Tibial nerve (tissue), 4 donors: ENCODE data around the gene KRTAP5-5.

ENCODE experiments used
- CTCF ChIP-seq, 5 experiments: fragments of 200-600 bp in 3 of 5; fragments of 450-650 bp in 2 of 5; sonication (generic) in 3 of 5; IDR thresholded peaks; one replicate each; pipeline ENCODE4 v1.5.1; 2016 to 2019; ENCODE audit warnings: antibody characterized with exemption in 5 of 5, mild to moderate bottlenecking in 3 of 5, moderate library complexity in 2 of 5
- EP300 ChIP-seq, 2 donors: sonication (generic); formaldehyde crosslinking; IDR thresholded peaks; one replicate each; pipeline ENCODE4 v1.6.1; 2017; ENCODE audit warnings: antibody characterized with exemption in 2 of 2, mild to moderate bottlenecking in 1 of 2
- POLR2A ChIP-seq, 2 donors: fragments of 450-650 bp; IDR thresholded peaks; one replicate each; pipeline ENCODE4 v1.6.1; 2017; ENCODE audit warnings: antibody characterized with exemption in 2 of 2, mild to moderate bottlenecking in 2 of 2, moderate library complexity in 2 of 2

- no peak for TF ChIP-seq POLR2A (IDR thresholded peaks at IDR 0.05)
- no peak for TF ChIP-seq CTCF (IDR thresholded peaks at IDR 0.05)
- no peak for TF ChIP-seq EP300 (IDR thresholded peaks at IDR 0.05)
These were observed 31.6 kb upstream of the KRTAP5-5 start, which contains the start of gene KRTAP5-2 for GRCh38 chr11:1597994-1598380.
